PFSK-1 (cell line): ENCODE measurements around the gene FAM50B.

ENCODE experiments used
- FOXP2 ChIP-seq: optimal IDR thresholded peaks from 2 replicates; pipeline ENCODE3; 2011; ENCODE audit warnings: borderline replicate concordance, control low read depth, inconsistent platforms; ENCODE audit not compliant: insufficient read depth; ENCODE audit errors: extremely low read length, extremely low read depth
- POLR2AphosphoS5 ChIP-seq: IDR thresholded peaks from 2 replicates; pipeline ENCODE4 v1.6.1; 2012; ENCODE audit warnings: low read depth, mild to moderate bottlenecking, control low read depth, low read length, moderate library complexity
- SIN3A ChIP-seq: IDR thresholded peaks from 2 replicates; pipeline ENCODE4 v1.6.1; 2012; ENCODE audit warnings: mild to moderate bottlenecking, low read length, moderate library complexity, borderline replicate concordance; ENCODE audit not compliant: insufficient read depth
- TAF1 ChIP-seq: IDR thresholded peaks from 2 replicates; pipeline ENCODE4 v1.6.1; 2012; ENCODE audit warnings: low read length, control low read depth, borderline replicate concordance; ENCODE audit not compliant: insufficient read depth
- TF ChIP-seq, protein P1 (sequence below), 2 experiments: IDR thresholded peaks; 2 replicates each; pipeline versions ENCODE4 v1.6.1 to v1.8.0; 2011 to 2012; ENCODE audit warnings: low read depth in 2 of 2, low read length in 2 of 2, control low read depth in 1 of 2, inconsistent platforms in 1 of 2, mild to moderate bottlenecking in 1 of 2, moderate library complexity in 1 of 2; ENCODE audit not compliant: insufficient read depth in 1 of 2

FAM50B gene

GRCh38 chr6:3884007-3884745 is 35.0 kb downstream of the FAM50B start:
- TF ChIP-seq TAF1: no peak
- no peak for TF ChIP-seq POLR2AphosphoS5
- TF ChIP-seq SIN3A: no peak
- TF ChIP-seq FOXP2: no peak
- TF ChIP-seq, protein P1, sequence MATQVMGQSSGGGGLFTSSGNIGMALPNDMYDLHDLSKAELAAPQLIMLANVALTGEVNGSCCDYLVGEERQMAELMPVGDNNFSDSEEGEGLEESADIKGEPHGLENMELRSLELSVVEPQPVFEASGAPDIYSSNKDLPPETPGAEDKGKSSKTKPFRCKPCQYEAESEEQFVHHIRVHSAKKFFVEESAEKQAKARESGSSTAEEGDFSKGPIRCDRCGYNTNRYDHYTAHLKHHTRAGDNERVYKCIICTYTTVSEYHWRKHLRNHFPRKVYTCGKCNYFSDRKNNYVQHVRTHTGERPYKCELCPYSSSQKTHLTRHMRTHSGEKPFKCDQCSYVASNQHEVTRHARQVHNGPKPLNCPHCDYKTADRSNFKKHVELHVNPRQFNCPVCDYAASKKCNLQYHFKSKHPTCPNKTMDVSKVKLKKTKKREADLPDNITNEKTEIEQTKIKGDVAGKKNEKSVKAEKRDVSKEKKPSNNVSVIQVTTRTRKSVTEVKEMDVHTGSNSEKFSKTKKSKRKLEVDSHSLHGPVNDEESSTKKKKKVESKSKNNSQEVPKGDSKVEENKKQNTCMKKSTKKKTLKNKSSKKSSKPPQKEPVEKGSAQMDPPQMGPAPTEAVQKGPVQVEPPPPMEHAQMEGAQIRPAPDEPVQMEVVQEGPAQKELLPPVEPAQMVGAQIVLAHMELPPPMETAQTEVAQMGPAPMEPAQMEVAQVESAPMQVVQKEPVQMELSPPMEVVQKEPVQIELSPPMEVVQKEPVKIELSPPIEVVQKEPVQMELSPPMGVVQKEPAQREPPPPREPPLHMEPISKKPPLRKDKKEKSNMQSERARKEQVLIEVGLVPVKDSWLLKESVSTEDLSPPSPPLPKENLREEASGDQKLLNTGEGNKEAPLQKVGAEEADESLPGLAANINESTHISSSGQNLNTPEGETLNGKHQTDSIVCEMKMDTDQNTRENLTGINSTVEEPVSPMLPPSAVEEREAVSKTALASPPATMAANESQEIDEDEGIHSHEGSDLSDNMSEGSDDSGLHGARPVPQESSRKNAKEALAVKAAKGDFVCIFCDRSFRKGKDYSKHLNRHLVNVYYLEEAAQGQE (IDR thresholded peaks at IDR 0.05; ENCODE audit: insufficient read depth in 1 of 2, low read depth in 2 of 2, low read length in 2 of 2): no peak

DNA sequence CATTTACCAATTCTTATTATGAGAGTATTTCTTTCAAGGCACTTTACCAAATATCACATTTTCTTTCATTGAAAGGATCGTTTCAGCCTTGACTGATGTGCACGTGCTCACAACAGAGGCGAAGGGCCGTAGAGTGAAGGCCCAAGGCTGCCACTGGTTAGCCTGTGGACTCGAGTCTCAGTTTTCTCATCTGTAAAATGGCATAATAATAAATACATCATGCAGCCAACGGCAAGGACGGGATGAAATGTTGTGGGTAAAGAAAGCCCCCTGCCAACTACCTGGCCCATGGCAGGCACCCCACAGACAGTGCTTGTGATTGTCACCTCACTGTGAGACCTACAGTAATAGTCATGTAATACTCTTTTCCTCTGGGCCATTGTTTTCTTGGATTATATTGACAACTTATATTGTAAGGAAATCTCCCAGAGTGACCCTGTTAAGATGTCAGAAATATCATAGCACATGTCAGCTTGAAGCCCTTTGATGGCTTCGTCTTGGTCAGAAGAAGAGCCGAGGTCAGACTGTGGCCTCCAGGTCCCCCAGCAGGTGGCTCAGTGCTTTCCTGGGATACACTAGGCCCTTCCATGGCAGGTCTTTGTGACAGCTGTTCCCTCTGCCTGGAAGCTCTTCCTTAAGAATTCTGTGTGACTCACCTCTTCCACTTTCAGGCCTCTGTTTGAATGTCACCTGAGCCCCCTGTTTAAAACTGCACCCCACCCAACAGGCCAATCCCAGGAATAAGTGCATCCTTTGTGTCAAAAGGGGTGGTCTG is 36.3 kb downstream of the FAM50B start:
- TF ChIP-seq, protein P1 (IDR thresholded peaks at IDR 0.05; ENCODE audit: insufficient read depth in 1 of 2, low read depth in 2 of 2, low read length in 2 of 2): no peak
- no peak for TF ChIP-seq POLR2AphosphoS5
- TF ChIP-seq FOXP2: no peak
- TF ChIP-seq TAF1: no peak
- no peak for TF ChIP-seq SIN3A

- no peak for TF ChIP-seq SIN3A
- TF ChIP-seq POLR2AphosphoS5: no peak
- TF ChIP-seq, protein P1 (IDR thresholded peaks at IDR 0.05; ENCODE audit: insufficient read depth in 1 of 2, low read depth in 2 of 2, low read length in 2 of 2): no peak
- TF ChIP-seq TAF1: no peak
- no peak for TF ChIP-seq FOXP2
These were observed 38.1 kb downstream of the FAM50B start for GRCh38 chr6:3887150-3887700.

DNA sequence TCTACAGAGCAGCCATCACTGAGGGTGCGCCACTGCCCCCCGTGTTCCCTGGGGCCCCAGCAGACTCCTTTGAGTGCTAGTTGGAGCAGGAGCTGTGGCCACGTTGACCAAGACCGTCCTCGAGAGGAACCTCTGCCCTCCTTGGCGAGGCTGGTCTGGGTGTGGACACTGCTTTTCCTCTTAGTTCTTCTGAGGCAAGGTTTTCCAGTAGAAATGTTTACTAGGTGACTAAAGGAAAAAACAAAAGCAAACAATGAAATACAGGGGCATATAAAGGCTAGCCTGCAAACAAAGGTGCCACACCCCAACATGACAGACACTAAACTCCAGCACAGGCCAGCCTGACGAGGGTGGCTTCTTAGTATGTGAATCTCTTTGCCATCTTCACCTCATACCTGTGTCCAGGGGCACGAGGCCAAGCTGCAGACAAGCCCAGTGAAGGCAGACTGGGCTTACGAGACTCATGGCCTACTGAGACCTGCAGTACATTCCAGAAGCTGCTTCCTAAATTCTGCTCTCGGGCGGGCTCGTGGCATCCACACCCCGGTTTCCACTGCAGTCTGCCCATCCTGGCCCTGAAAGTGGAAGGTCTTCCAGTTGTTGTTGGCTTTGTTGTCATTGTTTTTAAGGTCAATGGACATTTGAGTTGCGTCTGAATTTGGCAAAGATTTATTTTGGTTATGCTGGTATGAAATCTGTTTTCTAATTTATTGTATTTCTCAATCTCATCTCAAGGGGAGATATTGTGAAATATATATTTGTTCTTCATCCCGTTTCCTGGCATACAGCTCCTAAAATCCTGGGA is 39.2 kb downstream of the FAM50B start:
- TF ChIP-seq POLR2AphosphoS5 (no peak), SIN3A (no peak), FOXP2 (no peak), TAF1 (no peak)
- TF ChIP-seq, protein P1 (IDR thresholded peaks at IDR 0.05; ENCODE audit: insufficient read depth in 1 of 2, low read depth in 2 of 2, low read length in 2 of 2): no peak
